SJSA1 (cell line): ENCODE measurements around the gene KRT40. TPM values are rescaled to one million over a fixed set of nuclear protein-coding genes. Genes with fewer than 3 reads are reported as not detected.

Experiments
- DNase-seq, 2 experiments: peaks; one replicate each; pipeline ENCODE4 v3.0.0-alpha.2; 2015 to 2020; ENCODE audit warnings: low spot score in 2 of 2, low read depth in 1 of 2
- H3K27ac ChIP-seq: fragments of 250-450 bp; sonication (Bioruptor Pico); 2 replicates; pipeline ENCODE4 v1.5.1; 2020; ENCODE audit warnings: mild to moderate bottlenecking, moderate library complexity
- H3K27me3 ChIP-seq: fragments of 250-450 bp; sonication (Bioruptor Pico); replicated peaks from 2 replicates; pipeline ENCODE4 v1.5.1; 2020; ENCODE audit warnings: mild to moderate bottlenecking, moderate library complexity
- H3K36me3 ChIP-seq: fragments of 250-450 bp; sonication (Bioruptor Pico); 2 replicates; pipeline ENCODE4 v1.5.1; 2020; ENCODE audit warnings: mild to moderate bottlenecking
- H3K4me1 ChIP-seq: fragments of 250-450 bp; sonication (Bioruptor Pico); replicated peaks from 2 replicates; pipeline ENCODE4 v1.6.1; 2021; ENCODE audit warnings: mild to moderate bottlenecking
- H3K4me3 ChIP-seq: fragments of 250-450 bp; sonication (Bioruptor Pico); 2 replicates; pipeline ENCODE4 v1.5.1; 2020; ENCODE audit warnings: mild to moderate bottlenecking
- H3K9me3 ChIP-seq: fragments of 250-450 bp; sonication (Bioruptor Pico); replicated peaks from 2 replicates; pipeline ENCODE4 v1.5.1; 2020; ENCODE audit warnings: mild to moderate bottlenecking
- total RNA-seq: library from RNA; depleted of rRNA; stranded (reverse); fragments of >200 nt; shearing (Covaris generic); gene quantifications from 2 replicates; pipeline ENCODE4 v1.2.3, GENCODE V29; 2014; rRNA removed

KRT40 gene
- total RNA-seq, 1 experiment from 2014 or later = not detected

GRCh38 chr17:40936976-40937375 is 47.1 kb downstream of the KRT40 start:
- no peaks in the 10 kb centered on the region for H3K36me3 ChIP-seq
- no peaks in the 10 kb centered on the region for H3K4me1 ChIP-seq
- DNase-seq = no peak
- no peak overlapping the region for H3K4me3 ChIP-seq
- H3K27me3 ChIP-seq = no peaks in the 10 kb centered on the region
- no peak overlapping the region for H3K27ac ChIP-seq
- no peaks in the 10 kb centered on the region for H3K9me3 ChIP-seq

GRCh38 chr17:40936437-40936971 is 47.6 kb downstream of the KRT40 start:
- no peak overlapping the region for H3K27ac ChIP-seq

GRCh38 chr17:40935624-40936023 is 48.5 kb downstream of the KRT40 start:
- no peak for DNase-seq
- no peaks in the 10 kb centered on the region for H3K27me3 ChIP-seq
- no peak overlapping the region for H3K27ac ChIP-seq
- H3K4me1 ChIP-seq = no peaks in the 10 kb centered on the region
- H3K4me3 ChIP-seq = no peak overlapping the region
- no peaks in the 10 kb centered on the region for H3K9me3 ChIP-seq
- H3K36me3 ChIP-seq = no peaks in the 10 kb centered on the region

More at GRCh38 chr17:40936437-40936971, 47.6 kb downstream of the KRT40 start:
- no peak for DNase-seq
- Histone ChIP-seq H3K27me3 (no peaks in the 10 kb centered on the region), H3K36me3 (no peaks in the 10 kb centered on the region), H3K4me3 (no peak overlapping the region), H3K9me3 (no peaks in the 10 kb centered on the region), H3K4me1 (no peaks in the 10 kb centered on the region)

- H3K36me3 ChIP-seq = no peaks in the 10 kb centered on the region
- H3K4me3 ChIP-seq = no peak overlapping the region
- no peak for DNase-seq
- no peaks in the 10 kb centered on the region for H3K4me1 ChIP-seq
- no peaks in the 10 kb centered on the region for H3K27me3 ChIP-seq
- H3K27ac ChIP-seq = no peak overlapping the region
- no peaks in the 10 kb centered on the region for H3K9me3 ChIP-seq
These were observed 51.5 kb downstream of the KRT40 start for GRCh38 chr17:40932608-40933007.

- no peaks in the 10 kb centered on the region for H3K36me3 ChIP-seq
- no peaks in the 10 kb centered on the region for H3K4me1 ChIP-seq
- no peaks in the 10 kb centered on the region for H3K27me3 ChIP-seq
- no peak overlapping the region for H3K27ac ChIP-seq
- H3K9me3 ChIP-seq = no peaks in the 10 kb centered on the region
- H3K4me3 ChIP-seq = no peak overlapping the region
- DNase-seq = no peak
These were observed 52.8 kb downstream of the KRT40 start for GRCh38 chr17:40931311-40931710.

Other genes with a start within 250 kb of the KRT40 start
- gene KRT25, start 229.0 kb downstream of the KRT40 start, total RNA-seq = not detected in 2 replicates
- gene KRT26, start 212.1 kb downstream of the KRT40 start, total RNA-seq = not detected in 2 replicates
- not detected in 2 replicates for gene KRT27, start 201.8 kb downstream of the KRT40 start, total RNA-seq
- gene KRT28, start 184.4 kb downstream of the KRT40 start, total RNA-seq = not detected in 2 replicates
- 29.7 and 73.0 TPM in 2 replicates for gene KRT10, start 161.7 kb downstream of the KRT40 start, total RNA-seq
- not detected in 2 replicates for gene KRT12, start 117.1 kb downstream of the KRT40 start, total RNA-seq
- not detected in 2 replicates for gene KRT20, start 99.1 kb downstream of the KRT40 start, total RNA-seq
- not detected in 2 replicates for gene KRT23, start 46.7 kb downstream of the KRT40 start, total RNA-seq
- not detected in 2 replicates for gene KRT39, start 17.4 kb downstream of the KRT40 start, total RNA-seq
- gene KRTAP3-3, start 9.8 kb upstream of the KRT40 start, total RNA-seq = not detected in 2 replicates
- gene KRTAP3-2, start 15.6 kb upstream of the KRT40 start, total RNA-seq = not detected in 2 replicates
- gene KRTAP3-1, start 24.8 kb upstream of the KRT40 start, total RNA-seq = not detected in 2 replicates
- gene KRTAP1-5, start 42.9 kb upstream of the KRT40 start, total RNA-seq = 0.45 and 2.5 TPM in 2 replicates
- gene KRTAP1-4, start 45.9 kb upstream of the KRT40 start, total RNA-seq = not detected in 2 replicates
- gene KRTAP1-3, start 50.5 kb upstream of the KRT40 start, total RNA-seq = not detected in 2 replicates
- not detected in 2 replicates for gene KRTAP1-1, start 57.1 kb upstream of the KRT40 start, total RNA-seq
- gene KRTAP2-1, start 63.0 kb upstream of the KRT40 start, total RNA-seq = not detected in 2 replicates
- not detected in 2 replicates for gene KRTAP2-2, start 70.9 kb upstream of the KRT40 start, total RNA-seq
- gene KRTAP2-3, start 75.8 kb upstream of the KRT40 start, total RNA-seq = not detected in 2 replicates
- gene KRTAP2-4, start 81.6 kb upstream of the KRT40 start, total RNA-seq = not detected in 2 replicates
- not detected in 2 replicates for gene KRTAP4-7, start 99.8 kb upstream of the KRT40 start, total RNA-seq
- not detected in 2 replicates for gene KRTAP4-8, start 113.8 kb upstream of the KRT40 start, total RNA-seq
- gene KRTAP4-16, start 117.9 kb upstream of the KRT40 start, total RNA-seq = not detected in 2 replicates
- gene KRTAP4-9, start 121.1 kb upstream of the KRT40 start, total RNA-seq = not detected in 2 replicates
- not detected in 2 replicates for gene KRTAP4-11, start 134.0 kb upstream of the KRT40 start, total RNA-seq
- not detected in 2 replicates for gene KRTAP4-12, start 139.9 kb upstream of the KRT40 start, total RNA-seq
- not detected in 2 replicates for gene KRTAP4-6, start 156.2 kb upstream of the KRT40 start, total RNA-seq
- gene KRTAP4-5, start 165.5 kb upstream of the KRT40 start, total RNA-seq = not detected in 2 replicates
- gene KRTAP4-4, start 176.4 kb upstream of the KRT40 start, total RNA-seq = not detected in 2 replicates
- not detected in 2 replicates for gene KRTAP4-3, start 183.9 kb upstream of the KRT40 start, total RNA-seq
- not detected in 2 replicates for gene KRTAP4-2, start 193.9 kb upstream of the KRT40 start, total RNA-seq
- not detected in 2 replicates for gene KRTAP4-1, start 200.6 kb upstream of the KRT40 start, total RNA-seq
- not detected in 2 replicates for gene KRTAP9-1, start 205.6 kb upstream of the KRT40 start, total RNA-seq
- gene KRTAP9-2, start 242.3 kb upstream of the KRT40 start, total RNA-seq = not detected in 2 replicates
- gene KRTAP9-3, start 248.1 kb upstream of the KRT40 start, total RNA-seq = not detected in 2 replicates